ENCODE measurements around the gene NAP1L1. TPM values are rescaled to one million over a fixed set of nuclear protein-coding genes. Genes with fewer than 3 reads are reported as not detected.

NAP1L1 gene
- total and polyA plus RNA-seq, 8 donors, result 95.0 to 342 (median 232) TPM

DNA sequence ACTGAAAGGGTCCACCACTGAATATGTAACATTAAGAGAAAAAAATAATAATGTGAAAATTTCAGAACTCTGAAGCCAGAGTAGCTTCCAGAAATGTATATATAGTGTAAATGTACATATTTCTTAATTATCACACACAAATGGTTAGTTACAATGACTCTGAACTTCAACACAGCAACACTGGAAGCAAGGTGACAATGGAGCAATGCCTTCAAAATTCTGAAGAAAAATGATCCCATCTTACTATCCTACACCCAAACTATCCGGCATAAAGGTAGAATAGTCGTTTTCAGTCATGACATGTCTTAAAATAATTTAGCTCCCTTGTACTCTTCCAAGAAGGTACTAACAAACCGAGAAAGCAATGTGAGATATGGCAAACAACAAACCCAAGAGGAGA, 11.9 kb downstream of the NAP1L1 start:
- DNase-seq, result no peak
- Histone ChIP-seq H3K36me3 (peaks cover 3 to 8% (median 3%) of the 10 kb centered on the region in 4 donors), H3K4me3 (no peak overlapping the region), H3K27me3 (no peaks in the 10 kb centered on the region), H3K9me3 (no peaks in the 10 kb centered on the region), H3K27ac (no peak overlapping the region), H3K4me1 (peaks cover 0 to 35% (median 14%) of the 10 kb centered on the region in 4 donors)
- 93 to 96% (median 94%) methylated on average over 3 of the region's 3 CpGs for whole genome bisulfite sequencing, 5 donors
- TF ChIP-seq, protein P1, sequence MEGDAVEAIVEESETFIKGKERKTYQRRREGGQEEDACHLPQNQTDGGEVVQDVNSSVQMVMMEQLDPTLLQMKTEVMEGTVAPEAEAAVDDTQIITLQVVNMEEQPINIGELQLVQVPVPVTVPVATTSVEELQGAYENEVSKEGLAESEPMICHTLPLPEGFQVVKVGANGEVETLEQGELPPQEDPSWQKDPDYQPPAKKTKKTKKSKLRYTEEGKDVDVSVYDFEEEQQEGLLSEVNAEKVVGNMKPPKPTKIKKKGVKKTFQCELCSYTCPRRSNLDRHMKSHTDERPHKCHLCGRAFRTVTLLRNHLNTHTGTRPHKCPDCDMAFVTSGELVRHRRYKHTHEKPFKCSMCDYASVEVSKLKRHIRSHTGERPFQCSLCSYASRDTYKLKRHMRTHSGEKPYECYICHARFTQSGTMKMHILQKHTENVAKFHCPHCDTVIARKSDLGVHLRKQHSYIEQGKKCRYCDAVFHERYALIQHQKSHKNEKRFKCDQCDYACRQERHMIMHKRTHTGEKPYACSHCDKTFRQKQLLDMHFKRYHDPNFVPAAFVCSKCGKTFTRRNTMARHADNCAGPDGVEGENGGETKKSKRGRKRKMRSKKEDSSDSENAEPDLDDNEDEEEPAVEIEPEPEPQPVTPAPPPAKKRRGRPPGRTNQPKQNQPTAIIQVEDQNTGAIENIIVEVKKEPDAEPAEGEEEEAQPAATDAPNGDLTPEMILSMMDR (IDR thresholded peaks at IDR 0.05), result no peak
- TF ChIP-seq POLR2A (IDR thresholded peaks at IDR 0.05), result no peak
- intact Hi-C loops (cut with DNase I; ENCODE audit: low total_unique reads), result no loop called here

DNA sequence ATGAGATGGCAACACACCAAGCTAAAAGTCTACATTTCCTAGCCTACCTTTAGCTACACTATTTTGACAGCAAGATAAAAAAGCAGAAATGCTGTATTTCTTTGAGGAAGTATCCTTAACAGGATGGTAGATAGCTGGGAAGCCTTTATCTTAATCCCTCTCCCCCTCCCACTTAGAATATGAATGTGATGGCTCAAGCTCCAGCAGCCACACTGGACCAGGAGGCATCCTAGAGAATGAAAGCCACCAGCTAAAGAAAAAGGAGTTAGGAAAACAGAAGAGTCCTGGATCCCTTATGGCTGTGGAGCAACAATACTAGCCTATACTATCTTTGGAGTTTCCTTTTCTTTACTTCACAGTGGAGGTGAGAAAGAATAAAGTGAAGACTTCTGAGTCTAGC, 15.1 kb downstream of the NAP1L1 start:
- H3K4me3 ChIP-seq, result no peak overlapping the region
- no peak for TF ChIP-seq EP300 (IDR thresholded peaks at IDR 0.05)
- no peak for TF ChIP-seq POLR2A (IDR thresholded peaks at IDR 0.05)
- TF ChIP-seq, protein P1 (IDR thresholded peaks at IDR 0.05), result no peak
- TF ChIP-seq POLR2AphosphoS5 (IDR thresholded peaks at IDR 0.05), result no peak
- intact Hi-C loops (cut with DNase I; ENCODE audit: low total_unique reads), result no loop called here
- H3K27me3 ChIP-seq, result no peaks in the 10 kb centered on the region
- peaks cover 0 to 14% (median 12%) of the 10 kb centered on the region in 4 donors for H3K9me3 ChIP-seq
- H3K4me1 ChIP-seq, result peaks cover 0 to 19% (median 7%) of the 10 kb centered on the region in 4 donors
- DNase-seq, result no peak
- H3K27ac ChIP-seq, result no peak overlapping the region
- peaks cover 15 to 37% (median 35%) of the 10 kb centered on the region in 4 donors for H3K36me3 ChIP-seq

DNA sequence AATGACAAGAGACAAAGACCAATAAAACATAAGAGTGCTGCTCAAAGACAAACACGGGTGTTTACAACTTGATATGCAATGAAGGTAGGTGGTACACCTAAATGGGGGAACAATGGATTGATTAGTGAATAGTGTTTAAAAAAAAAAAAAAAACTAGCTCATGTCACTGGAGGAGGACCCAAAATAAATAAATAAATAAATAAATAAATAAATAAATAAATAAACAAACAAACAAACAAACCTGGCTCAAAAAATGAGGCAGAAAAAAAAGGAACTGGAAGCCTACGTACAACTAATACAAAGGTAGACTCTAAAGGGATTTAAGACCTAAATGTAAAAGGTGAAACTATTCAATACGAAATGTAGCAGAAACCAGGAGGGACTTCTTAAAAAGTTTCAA, 18.6 kb downstream of the NAP1L1 start:
- DNase-seq, result no peak
- TF ChIP-seq, protein P1 (IDR thresholded peaks at IDR 0.05), result no peak
- TF ChIP-seq EP300 (IDR thresholded peaks at IDR 0.05) (no peak), POLR2A (IDR thresholded peaks at IDR 0.05) (no peak)
- H3K4me3 ChIP-seq, result no peak overlapping the region
- peaks cover 15 to 63% (median 56%) of the 10 kb centered on the region in 4 donors for H3K36me3 ChIP-seq
- intact Hi-C loops (cut with DNase I; ENCODE audit: low total_unique reads), result no loop called here
- WGBS, 5 donors, result 94 to 99% (median 98%) methylated on average over 3 of the region's 3 CpGs
- no peak overlapping the region for H3K27ac ChIP-seq
- H3K27me3 ChIP-seq, result no peaks in the 10 kb centered on the region
- H3K9me3 ChIP-seq, result peaks cover 0 to 19% (median 13%) of the 10 kb centered on the region in 4 donors
- peaks cover 0 to 15% (median 7%) of the 10 kb centered on the region in 4 donors for H3K4me1 ChIP-seq

DNA sequence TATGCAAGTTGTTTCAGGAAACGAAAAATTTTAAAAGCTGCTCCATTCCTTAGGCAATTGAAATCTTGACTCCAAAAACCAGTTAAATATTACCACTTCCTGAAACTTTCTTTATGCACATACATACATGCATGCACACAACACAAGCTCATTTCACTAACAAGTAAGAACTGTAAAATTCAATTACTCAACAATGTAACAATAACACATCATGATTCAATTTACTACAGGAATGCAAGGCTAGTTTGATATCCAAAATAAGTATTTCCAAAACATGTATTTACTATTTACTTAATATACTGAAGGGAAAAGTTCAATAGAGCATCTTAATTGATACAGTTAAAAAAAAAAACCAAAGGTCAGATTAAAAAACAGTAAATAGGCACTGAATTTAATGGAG, 19.6 kb downstream of the NAP1L1 start:
- intact Hi-C loops (cut with DNase I; ENCODE audit: low total_unique reads), result no loop called here
- Histone ChIP-seq H3K4me3 (no peak overlapping the region), H3K36me3 (peaks cover 15 to 70% (median 56%) of the 10 kb centered on the region in 4 donors), H3K4me1 (peaks cover 0 to 23% (median 7%) of the 10 kb centered on the region in 4 donors), H3K9me3 (peaks cover 0 to 19% (median 13%) of the 10 kb centered on the region in 4 donors), H3K27me3 (no peaks in the 10 kb centered on the region), H3K27ac (no peak overlapping the region)
- 78 to 98% (median 92%) methylated on average over 1 of the region's 1 CpG for WGBS, 5 donors
- no peak for DNase-seq
- no peak for TF ChIP-seq POLR2A (IDR thresholded peaks at IDR 0.05)
- no peak for TF ChIP-seq EP300 (IDR thresholded peaks at IDR 0.05)
- TF ChIP-seq, protein P1 (IDR thresholded peaks at IDR 0.05), result no peak
- no peak for TF ChIP-seq POLR2AphosphoS5 (IDR thresholded peaks at IDR 0.05)
